Heart left ventricle (tissue), 13 donors: Measurements from ENCODE around the gene PNRC1.

ENCODE experiments used
- POLR2A ChIP-seq, 2 donors: fragments of 450-650 bp; IDR thresholded peaks; one replicate each; pipeline ENCODE4 v1.6.1; 2017; ENCODE audit warnings: antibody characterized with exemption in 2 of 2, mild to moderate bottlenecking in 2 of 2, moderate library complexity in 2 of 2
- TF ChIP-seq, protein P1 (sequence below), 12 donors: fragments of 200-600 bp; sonication (generic) in 4 of 12; IDR thresholded peaks; one replicate each; pipeline versions ENCODE4 v1.5.0 to v1.8.0; 2018 to 2022; ENCODE audit warnings: antibody characterized with exemption in 12 of 12, mild to moderate bottlenecking in 5 of 12
- donor health status: ischemic (EF 13 %, LVEDD 7.1; RV severe dilation, severe dysfunction).
- donor health status: DM: no; HTN: yes; CAD: no.
- donor health status: DM: no; HTN: no; CAD: no.
- donor health status: ischemic (EF 25% LVEDD 6.9; RV normal size, moderate dysfunction).
- donor health status: ischemic (EF 25% LVEDD 5.7; RV mildly dilated, moderate dysfunction).
- donor health status: ischemic (EF 35%, LVEDD 5.7; RV mildly dilated, moderate dysfunction).
- donor health status: nonischemic (EF 11% LVEDD 7.7; RV severe dilation, severe dysfunction).
- donor health status: DM: yes; HTN: yes; CAD: no.
- donor health status: PGD.
- donor health status: ischemic (EF 29% LVEDD 5.4; RV normal size, mild dysfunction).
- donor health status: nonischemic (EF 23%, LVEDD 6.1; RV moderate dilation, normal function).

GRCh38 chr6:89073014-89073620 lies 7.4 kb upstream of the PNRC1 start:
- TF ChIP-seq, protein P1, sequence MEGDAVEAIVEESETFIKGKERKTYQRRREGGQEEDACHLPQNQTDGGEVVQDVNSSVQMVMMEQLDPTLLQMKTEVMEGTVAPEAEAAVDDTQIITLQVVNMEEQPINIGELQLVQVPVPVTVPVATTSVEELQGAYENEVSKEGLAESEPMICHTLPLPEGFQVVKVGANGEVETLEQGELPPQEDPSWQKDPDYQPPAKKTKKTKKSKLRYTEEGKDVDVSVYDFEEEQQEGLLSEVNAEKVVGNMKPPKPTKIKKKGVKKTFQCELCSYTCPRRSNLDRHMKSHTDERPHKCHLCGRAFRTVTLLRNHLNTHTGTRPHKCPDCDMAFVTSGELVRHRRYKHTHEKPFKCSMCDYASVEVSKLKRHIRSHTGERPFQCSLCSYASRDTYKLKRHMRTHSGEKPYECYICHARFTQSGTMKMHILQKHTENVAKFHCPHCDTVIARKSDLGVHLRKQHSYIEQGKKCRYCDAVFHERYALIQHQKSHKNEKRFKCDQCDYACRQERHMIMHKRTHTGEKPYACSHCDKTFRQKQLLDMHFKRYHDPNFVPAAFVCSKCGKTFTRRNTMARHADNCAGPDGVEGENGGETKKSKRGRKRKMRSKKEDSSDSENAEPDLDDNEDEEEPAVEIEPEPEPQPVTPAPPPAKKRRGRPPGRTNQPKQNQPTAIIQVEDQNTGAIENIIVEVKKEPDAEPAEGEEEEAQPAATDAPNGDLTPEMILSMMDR (IDR thresholded peaks at IDR 0.05) = no peak
- TF ChIP-seq POLR2A (IDR thresholded peaks at IDR 0.05) = no peak
